Endothelial cell of umbilical vein (primary cell): ENCODE data around the gene MYO1H.

Source experiments
- EZH2 ChIP-seq: IDR thresholded peaks from 2 replicates; pipeline ENCODE4 v1.6.1; 2012; ENCODE audit warnings: borderline replicate concordance, low read depth, mild to moderate bottlenecking, moderate library complexity, low read length, inconsistent platforms; ENCODE audit not compliant: severe bottlenecking
- GATA2 ChIP-seq: IDR thresholded peaks from 2 replicates; pipeline ENCODE4 v1.7.0; 2011; ENCODE audit warnings: low read depth, mild to moderate bottlenecking, moderate library complexity, mixed read lengths, low read length; ENCODE audit not compliant: insufficient read length, insufficient read depth
- JUN ChIP-seq: IDR thresholded peaks from 2 replicates; pipeline ENCODE4 v1.6.1; 2011; ENCODE audit warnings: borderline replicate concordance, low read depth; ENCODE audit not compliant: insufficient read length, insufficient read depth
- POLR2A ChIP-seq: IDR thresholded peaks from 2 replicates; pipeline ENCODE4 v1.6.1; 2012; ENCODE audit warnings: low read depth, mild to moderate bottlenecking, control low read depth, low read length
- POLR2AphosphoS5 ChIP-seq: IDR thresholded peaks from 2 replicates; pipeline ENCODE4 v1.6.1; 2012; ENCODE audit warnings: low read depth, mild to moderate bottlenecking, control low read depth, low read length, moderate library complexity; ENCODE audit not compliant: insufficient read depth
- TF ChIP-seq, protein P1 (sequence below), 2 donors: IDR thresholded peaks; 1 replicate in 1 of 2; 2 replicates in 1 of 2; pipeline ENCODE4 v1.5.1; 2011; ENCODE audit warnings: low read length in 2 of 2, mild to moderate bottlenecking in 2 of 2, moderate library complexity in 2 of 2, control low read depth in 1 of 2, inconsistent platforms in 1 of 2, low read depth in 1 of 2; ENCODE audit not compliant: insufficient read depth in 1 of 2; ENCODE audit errors: extremely low read depth in 1 of 2
- TF ChIP-seq, protein P2 (sequence below): IDR thresholded peaks from 2 replicates; pipeline ENCODE4 v1.6.1; 2011; ENCODE audit not compliant: insufficient read depth, insufficient read length

DNA sequence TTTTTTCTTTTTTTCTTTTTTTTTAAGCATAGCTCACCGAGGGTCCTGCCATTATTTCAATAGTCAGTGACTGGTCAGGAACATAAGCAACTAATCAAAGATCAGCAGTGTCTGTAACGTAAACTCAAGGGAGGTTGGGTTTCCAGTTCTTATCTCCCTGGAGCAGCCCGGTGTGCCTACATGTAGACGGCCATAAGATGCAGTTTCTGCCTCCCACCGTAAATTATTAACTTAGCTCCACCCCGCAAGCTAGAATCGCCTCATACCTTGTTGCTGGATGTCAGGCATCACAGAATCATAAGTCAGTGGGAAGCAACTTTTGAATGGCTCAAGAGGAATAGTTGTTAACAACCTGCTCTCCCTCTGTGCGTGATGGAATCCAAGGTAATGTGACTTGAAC lies at the start of gene MYO1H:
- TF ChIP-seq, protein P1, sequence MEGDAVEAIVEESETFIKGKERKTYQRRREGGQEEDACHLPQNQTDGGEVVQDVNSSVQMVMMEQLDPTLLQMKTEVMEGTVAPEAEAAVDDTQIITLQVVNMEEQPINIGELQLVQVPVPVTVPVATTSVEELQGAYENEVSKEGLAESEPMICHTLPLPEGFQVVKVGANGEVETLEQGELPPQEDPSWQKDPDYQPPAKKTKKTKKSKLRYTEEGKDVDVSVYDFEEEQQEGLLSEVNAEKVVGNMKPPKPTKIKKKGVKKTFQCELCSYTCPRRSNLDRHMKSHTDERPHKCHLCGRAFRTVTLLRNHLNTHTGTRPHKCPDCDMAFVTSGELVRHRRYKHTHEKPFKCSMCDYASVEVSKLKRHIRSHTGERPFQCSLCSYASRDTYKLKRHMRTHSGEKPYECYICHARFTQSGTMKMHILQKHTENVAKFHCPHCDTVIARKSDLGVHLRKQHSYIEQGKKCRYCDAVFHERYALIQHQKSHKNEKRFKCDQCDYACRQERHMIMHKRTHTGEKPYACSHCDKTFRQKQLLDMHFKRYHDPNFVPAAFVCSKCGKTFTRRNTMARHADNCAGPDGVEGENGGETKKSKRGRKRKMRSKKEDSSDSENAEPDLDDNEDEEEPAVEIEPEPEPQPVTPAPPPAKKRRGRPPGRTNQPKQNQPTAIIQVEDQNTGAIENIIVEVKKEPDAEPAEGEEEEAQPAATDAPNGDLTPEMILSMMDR (IDR thresholded peaks at IDR 0.05; ENCODE audit: extremely low read depth in 1 of 2, insufficient read depth in 1 of 2, low read depth in 1 of 2, low read length in 2 of 2) = no peak
- TF ChIP-seq POLR2A (no peak), POLR2AphosphoS5 (no peak), GATA2 (no peak), EZH2 (no peak), JUN (no peak)
- TF ChIP-seq, protein P2, sequence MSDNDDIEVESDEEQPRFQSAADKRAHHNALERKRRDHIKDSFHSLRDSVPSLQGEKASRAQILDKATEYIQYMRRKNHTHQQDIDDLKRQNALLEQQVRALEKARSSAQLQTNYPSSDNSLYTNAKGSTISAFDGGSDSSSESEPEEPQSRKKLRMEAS = no peak
